ENCODE data around the gene PCLO.
"Not testable (repeated sequence)": the region's sequence is repeated elsewhere in the genome, so short reads cannot be mapped to it uniquely, and the experiment has no call there.

PCLO gene

GRCh38 chr7:83130191-83130590, 32.5 kb downstream of the PCLO start:
- no peak for DNase-seq

- no peak for DNase-seq
These were observed 43.2 kb downstream of the PCLO start for GRCh38 chr7:83119494-83119893.

GRCh38 chr7:83119026-83119382, 43.7 kb downstream of the PCLO start:
- DNase-seq: no peak

- no peak for DNase-seq
These were observed 44.2 kb downstream of the PCLO start for GRCh38 chr7:83118347-83119025.

- no peak for DNase-seq
These were observed 45.2 kb downstream of the PCLO start for GRCh38 chr7:83117466-83117865.

GRCh38 chr7:83111391-83111790, 51.3 kb downstream of the PCLO start:
- no peak for DNase-seq

GRCh38 chr7:83109352-83109751, 53.3 kb downstream of the PCLO start:
- no peak for DNase-seq

- DNase-seq: no peak
These were observed 56.7 kb downstream of the PCLO start for GRCh38 chr7:83105948-83106347.

- DNase-seq: no peak
These were observed 57.6 kb downstream of the PCLO start for GRCh38 chr7:83105063-83105462.

- no peak for DNase-seq
These were observed 61.2 kb downstream of the PCLO start for GRCh38 chr7:83101530-83101929.

- no peak for DNase-seq
These were observed 66.6 kb downstream of the PCLO start for GRCh38 chr7:83096065-83096580.

GRCh38 chr7:83085299-83085698, 77.4 kb downstream of the PCLO start:
- no peak for DNase-seq

GRCh38 chr7:83079879-83080278, 82.8 kb downstream of the PCLO start:
- DNase-seq: not testable (repeated sequence)

- DNase-seq: no peak
These were observed 85.4 kb downstream of the PCLO start for GRCh38 chr7:83077328-83077727.

- no peak for DNase-seq
These were observed 89.8 kb downstream of the PCLO start for GRCh38 chr7:83072576-83073517.

- DNase-seq: no peak
These were observed 97.0 kb downstream of the PCLO start for GRCh38 chr7:83065714-83066113.

- DNase-seq: no peak
These were observed 102.5 kb downstream of the PCLO start for GRCh38 chr7:83060218-83060617.

- DNase-seq: no peak
These were observed 104.0 kb downstream of the PCLO start for GRCh38 chr7:83058667-83059066.

GRCh38 chr7:83055197-83055596, 107.5 kb downstream of the PCLO start:
- no peak for DNase-seq

- DNase-seq: no peak
These were observed 108.2 kb downstream of the PCLO start for GRCh38 chr7:83054472-83054871.

- DNase-seq: no peak
These were observed 108.7 kb downstream of the PCLO start for GRCh38 chr7:83053965-83054364.

- DNase-seq: no peak
These were observed 122.2 kb downstream of the PCLO start for GRCh38 chr7:83040484-83040883.

GRCh38 chr7:83038787-83039186, 123.9 kb downstream of the PCLO start:
- no peak for DNase-seq

- DNase-seq: no peak
These were observed 125.8 kb downstream of the PCLO start for GRCh38 chr7:83036721-83037380.
